NB4 (cell line): Measurements from ENCODE around the gene LYRM2.

Source experiments
- DNase-seq: peaks from one replicate; pipeline ENCODE4 v3.0.0; 2010; ENCODE audit warnings: low read depth
- H3K4me3 ChIP-seq: one replicate; pipeline ENCODE4 v1.5.1; 2011; ENCODE audit warnings: mild to moderate bottlenecking, low read depth, low read length, moderate library complexity
- MAX ChIP-seq: IDR thresholded peaks from 2 replicates; pipeline ENCODE4 v1.6.1; 2011; ENCODE audit warnings: low read depth, low read length
- MYC ChIP-seq: IDR thresholded peaks from 2 replicates; pipeline ENCODE4 v1.6.1; 2011; ENCODE audit warnings: low read depth, low read length
- POLR2A ChIP-seq: IDR thresholded peaks from 2 replicates; pipeline ENCODE4 v1.6.1; 2011; ENCODE audit warnings: mild to moderate bottlenecking; ENCODE audit not compliant: insufficient read length; ENCODE audit errors: extremely low read depth
- TF ChIP-seq, protein P1 (sequence below): IDR thresholded peaks from one replicate; pipeline ENCODE4 v1.5.1; 2012; ENCODE audit warnings: low read depth, low read length

The LYRM2 gene

DNA sequence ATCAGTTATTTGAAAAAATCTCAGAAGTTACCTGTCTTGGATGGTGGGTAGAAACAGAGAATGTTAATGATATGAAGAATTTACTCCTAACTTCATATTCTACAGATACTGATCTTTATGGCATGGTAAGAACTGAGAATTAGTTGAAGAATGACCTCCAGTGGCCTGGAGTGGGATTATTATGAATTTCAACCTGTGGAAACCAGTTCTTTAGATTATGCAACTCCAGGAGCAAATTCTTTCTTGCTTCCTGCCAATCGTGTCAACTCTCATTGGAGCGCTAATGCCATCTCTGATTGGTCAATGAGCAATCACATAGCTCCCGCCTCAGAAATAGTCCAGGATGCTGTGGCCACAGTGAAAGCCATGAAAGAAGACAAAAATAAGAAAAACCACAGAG lies 40.6 kb downstream of the LYRM2 start:
- peak; percentile 73 for DNase-seq
- no peak overlapping the region for H3K4me3 ChIP-seq
- TF ChIP-seq, protein P1, sequence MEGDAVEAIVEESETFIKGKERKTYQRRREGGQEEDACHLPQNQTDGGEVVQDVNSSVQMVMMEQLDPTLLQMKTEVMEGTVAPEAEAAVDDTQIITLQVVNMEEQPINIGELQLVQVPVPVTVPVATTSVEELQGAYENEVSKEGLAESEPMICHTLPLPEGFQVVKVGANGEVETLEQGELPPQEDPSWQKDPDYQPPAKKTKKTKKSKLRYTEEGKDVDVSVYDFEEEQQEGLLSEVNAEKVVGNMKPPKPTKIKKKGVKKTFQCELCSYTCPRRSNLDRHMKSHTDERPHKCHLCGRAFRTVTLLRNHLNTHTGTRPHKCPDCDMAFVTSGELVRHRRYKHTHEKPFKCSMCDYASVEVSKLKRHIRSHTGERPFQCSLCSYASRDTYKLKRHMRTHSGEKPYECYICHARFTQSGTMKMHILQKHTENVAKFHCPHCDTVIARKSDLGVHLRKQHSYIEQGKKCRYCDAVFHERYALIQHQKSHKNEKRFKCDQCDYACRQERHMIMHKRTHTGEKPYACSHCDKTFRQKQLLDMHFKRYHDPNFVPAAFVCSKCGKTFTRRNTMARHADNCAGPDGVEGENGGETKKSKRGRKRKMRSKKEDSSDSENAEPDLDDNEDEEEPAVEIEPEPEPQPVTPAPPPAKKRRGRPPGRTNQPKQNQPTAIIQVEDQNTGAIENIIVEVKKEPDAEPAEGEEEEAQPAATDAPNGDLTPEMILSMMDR: no peak

DNA sequence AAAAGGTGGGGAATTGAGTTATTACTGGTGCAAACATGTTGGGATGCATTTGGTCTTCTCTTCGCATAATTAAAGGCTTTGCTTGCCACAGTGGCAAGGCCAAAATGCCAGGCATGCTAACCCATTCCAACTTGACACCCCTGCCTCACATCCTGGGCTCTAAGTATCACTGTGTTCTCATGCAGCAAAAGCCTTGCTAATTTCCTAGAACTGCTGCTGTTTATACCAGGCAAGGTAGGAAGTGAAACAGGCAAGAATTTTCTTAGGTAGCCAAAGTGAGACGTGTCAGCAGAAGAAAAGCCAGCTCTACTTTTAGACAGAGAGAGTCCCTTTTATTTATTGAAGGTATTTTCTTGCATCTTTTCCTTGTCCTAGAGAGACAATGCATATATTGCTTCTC lies 41.2 kb downstream of the LYRM2 start:
- no peak for DNase-seq
- TF ChIP-seq MYC: no peak
- TF ChIP-seq POLR2A: no peak
- TF ChIP-seq, protein P1: no peak
- TF ChIP-seq MAX: no peak

DNA sequence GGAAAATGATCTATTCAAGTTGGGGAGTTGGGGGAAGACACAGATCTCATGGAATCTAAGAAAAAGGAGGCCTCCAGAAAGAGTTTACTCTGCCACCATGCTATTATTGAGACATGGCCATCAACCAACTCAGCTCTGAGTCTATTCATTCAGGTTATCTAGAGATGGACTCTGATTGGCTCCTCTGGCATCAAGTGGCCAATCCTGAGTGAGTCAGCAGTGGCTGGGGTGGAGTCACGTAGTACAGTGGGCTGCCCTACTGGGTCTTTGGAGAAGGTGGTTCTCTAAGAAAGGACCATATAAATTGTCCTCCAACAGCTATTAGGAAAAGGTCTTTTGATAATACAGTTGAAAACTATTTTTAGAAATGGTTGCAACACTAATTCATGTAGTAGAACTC lies 42.1 kb downstream of the LYRM2 start:
- no peak overlapping the region for H3K4me3 ChIP-seq
- TF ChIP-seq, protein P1: no peak
- TF ChIP-seq MAX (no peak), POLR2A (no peak), MYC (no peak)
- peak; percentile 23 for DNase-seq

More for the DNA sequence above, 41.2 kb downstream of the LYRM2 start:
- no peak overlapping the region for H3K4me3 ChIP-seq

DNA sequence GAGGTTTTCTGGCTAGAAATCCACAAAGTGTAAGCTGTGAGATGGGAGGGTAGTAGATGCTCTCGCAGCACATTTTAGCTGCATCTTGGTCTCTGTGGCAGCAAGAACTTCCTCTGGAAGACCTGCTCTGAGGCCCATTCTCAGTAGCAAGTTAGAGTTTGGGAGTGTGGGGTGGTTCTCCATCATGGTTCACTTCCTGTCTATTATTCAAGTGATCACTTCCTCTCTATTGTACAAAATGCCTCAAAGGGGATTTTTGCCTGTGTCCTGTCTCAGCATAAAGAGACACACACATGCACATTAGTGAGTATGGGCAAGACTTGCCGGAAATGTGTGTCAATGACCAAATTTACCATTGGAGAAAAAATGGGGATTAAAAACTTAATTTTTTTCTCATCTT lies 42.5 kb downstream of the LYRM2 start:
- no peak overlapping the region for H3K4me3 ChIP-seq
- no peak for DNase-seq
- TF ChIP-seq MYC (no peak), POLR2A (no peak), MAX (no peak)
- TF ChIP-seq, protein P1: no peak

DNA sequence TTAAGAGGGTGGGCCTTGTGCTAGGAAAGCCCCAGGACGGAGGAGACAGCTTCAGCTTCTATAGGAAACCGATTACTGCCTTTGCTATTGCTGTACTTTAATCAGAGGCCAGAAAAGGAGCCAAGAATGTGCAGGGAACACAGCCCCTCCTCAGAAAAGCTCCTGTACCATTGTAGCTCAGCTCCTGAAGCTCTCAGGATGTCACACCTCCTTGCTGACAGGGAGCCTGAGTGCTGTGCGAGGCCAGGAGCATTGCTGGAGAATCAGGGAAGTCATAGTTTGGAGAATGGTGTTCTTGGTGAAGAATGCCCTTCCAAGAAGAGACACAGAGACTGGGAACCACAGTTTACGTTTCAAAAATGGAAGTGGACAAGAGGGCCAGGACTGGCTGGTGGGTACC lies 46.8 kb downstream of the LYRM2 start:
- H3K4me3 ChIP-seq: no peak overlapping the region
- DNase-seq: no peak
- no peak for TF ChIP-seq MAX
- TF ChIP-seq, protein P1: no peak
- no peak for TF ChIP-seq POLR2A
- no peak for TF ChIP-seq MYC

DNA sequence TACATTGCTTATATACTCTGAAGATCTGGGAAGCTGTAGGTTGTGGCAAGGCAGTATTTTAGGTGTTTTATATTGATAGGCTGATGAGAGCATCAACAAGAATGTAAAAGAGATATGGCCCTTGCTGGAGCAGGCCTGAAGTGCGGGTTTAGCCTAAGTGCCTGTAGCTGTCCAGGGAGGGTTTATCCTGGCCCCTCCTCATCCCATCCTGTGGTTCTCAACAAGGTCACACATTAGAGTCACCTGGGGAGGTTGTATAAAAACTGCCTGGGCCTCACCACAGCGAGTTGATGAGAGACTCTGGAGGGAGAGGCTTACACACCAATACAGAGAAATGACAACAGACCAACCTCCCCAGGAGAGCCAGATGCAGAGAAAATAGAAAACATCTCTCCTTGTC lies 48.4 kb downstream of the LYRM2 start:
- no peak for TF ChIP-seq MYC
- no peak for TF ChIP-seq POLR2A
- TF ChIP-seq, protein P1: no peak
- TF ChIP-seq MAX: no peak
- no peak for DNase-seq
- H3K4me3 ChIP-seq: no peak overlapping the region
